Measurements from ENCODE around the gene HS6ST2. TPM values are rescaled to one million over a fixed set of nuclear protein-coding genes. Genes with fewer than 3 reads are reported as not detected.

Gene HS6ST2
- total RNA-seq, 1 donor from 2014 or later: 14.8 TPM

GRCh38 chrX:132692066-132692465 is 266.4 kb downstream of the HS6ST2 start:
- Mint-ChIP-seq H3K9me3 (ENCODE audit: low read depth) (no peaks in the 10 kb centered on the region), H3K27ac (no peak overlapping the region), H3K4me1 (ENCODE audit: low read depth) (peaks cover 8% of the 10 kb centered on the region), H3K27me3 (peaks cover 14% of the 10 kb centered on the region), H3K36me3 (ENCODE audit: insufficient read depth) (no peaks in the 10 kb centered on the region), H3K4me3 (ENCODE audit: low read depth) (no peak overlapping the region)
- TF ChIP-seq CTCF (IDR thresholded peaks at IDR 0.05; ENCODE audit: unreplicated experiment): no peak
- no peak for DNase-seq (ENCODE audit: low spot score, unreplicated experiment)

- Mint-ChIP-seq H3K27me3 (peaks cover 14% of the 10 kb centered on the region), H3K4me1 (ENCODE audit: low read depth) (peaks cover 11% of the 10 kb centered on the region), H3K36me3 (ENCODE audit: insufficient read depth) (no peaks in the 10 kb centered on the region), H3K4me3 (ENCODE audit: low read depth) (no peak overlapping the region), H3K9me3 (ENCODE audit: low read depth) (no peaks in the 10 kb centered on the region), H3K27ac (no peak overlapping the region)
- no peak for DNase-seq (ENCODE audit: low spot score, unreplicated experiment)
- TF ChIP-seq CTCF (IDR thresholded peaks at IDR 0.05; ENCODE audit: unreplicated experiment): no peak
Observed at GRCh38 chrX:132689612-132690563, 268.5 kb downstream of the HS6ST2 start.

GRCh38 chrX:132685276-132685675 is 273.2 kb downstream of the HS6ST2 start:
- H3K36me3 Mint-ChIP-seq (ENCODE audit: insufficient read depth): peaks cover under 1% of the 10 kb centered on the region
- no peak overlapping the region for H3K27ac Mint-ChIP-seq
- H3K27me3 Mint-ChIP-seq: no peaks in the 10 kb centered on the region
- H3K9me3 Mint-ChIP-seq (ENCODE audit: low read depth): peaks cover 2% of the 10 kb centered on the region
- TF ChIP-seq CTCF (IDR thresholded peaks at IDR 0.05; ENCODE audit: unreplicated experiment): no peak
- peaks cover 15% of the 10 kb centered on the region for H3K4me1 Mint-ChIP-seq (ENCODE audit: low read depth)
- DNase-seq (ENCODE audit: low spot score, unreplicated experiment): no peak
- no peak overlapping the region for H3K4me3 Mint-ChIP-seq (ENCODE audit: low read depth)

- TF ChIP-seq CTCF (IDR thresholded peaks at IDR 0.05; ENCODE audit: unreplicated experiment): no peak
- Mint-ChIP-seq H3K9me3 (ENCODE audit: low read depth) (peaks cover 14% of the 10 kb centered on the region), H3K36me3 (ENCODE audit: insufficient read depth) (peaks cover 10% of the 10 kb centered on the region), H3K4me3 (ENCODE audit: low read depth) (no peak overlapping the region), H3K27me3 (peaks cover 4% of the 10 kb centered on the region), H3K27ac (no peak overlapping the region), H3K4me1 (ENCODE audit: low read depth) (peaks cover 26% of the 10 kb centered on the region)
- DNase-seq (ENCODE audit: low spot score, unreplicated experiment): no peak
Observed at GRCh38 chrX:132677233-132677716, 281.2 kb downstream of the HS6ST2 start.

- Mint-ChIP-seq H3K36me3 (ENCODE audit: insufficient read depth) (peaks cover 10% of the 10 kb centered on the region), H3K27ac (no peak overlapping the region), H3K4me1 (ENCODE audit: low read depth) (peaks cover 31% of the 10 kb centered on the region), H3K9me3 (ENCODE audit: low read depth) (peaks cover 14% of the 10 kb centered on the region), H3K4me3 (ENCODE audit: low read depth) (peak overlapping the region; percentile 17), H3K27me3 (peaks cover 4% of the 10 kb centered on the region)
- no peak for DNase-seq (ENCODE audit: low spot score, unreplicated experiment)
- TF ChIP-seq CTCF (IDR thresholded peaks at IDR 0.05; ENCODE audit: unreplicated experiment): peak; percentile 29
Observed at GRCh38 chrX:132676561-132677186, 281.8 kb downstream of the HS6ST2 start.

Data from progenitor cell of endocrine pancreas (in vitro differentiated cells).